Adipose tissue (tissue), 3 donors: ENCODE data around the gene DYSF. TPM values are rescaled to one million over a fixed set of nuclear protein-coding genes. Genes with fewer than 3 reads are reported as not detected.

Source experiments
- H3K27ac ChIP-seq: one replicate; pipeline ENCODE4 v1.5.1; 2013; ENCODE audit warnings: low read depth, low read length
- WGBS, 3 donors: extraction: QIAGEN DNeasy Blood & Tissue Kit; methylation state at CpG; one replicate each; pipeline ENCODE4 v1.1.7; 2013; 5-methylcytosine and 5-hydroxymethylcytosine counted together
- polyA plus RNA-seq, 3 donors: library from polyadenylated mRNA; stranded (reverse); fragments of 200-250 nt; gene quantifications; one replicate each; pipeline ENCODE4 v1.2.3, GENCODE V29; 2013
- donor health status: healthy with polysubstance abuse.
- donor health status: Bipolar disorder and iron deficiency.
- donor health status: healthy.

DYSF gene
- polyA plus RNA-seq, 3 donors, result 1.5 to 24.0 (median 20.7) TPM

- H3K27ac ChIP-seq, result no peak overlapping the region
- 92 to 99% (median 97%) methylated on average over 2 of the region's 2 CpGs for WGBS, 3 donors
Observed at GRCh38 chr2:71570951-71571460, 117.6 kb downstream of the DYSF start.

- WGBS, 3 donors, result 65 to 85% (median 79%) methylated on average over 1 of the region's 1 CpG
- no peak overlapping the region for H3K27ac ChIP-seq
Observed at GRCh38 chr2:71571945-71572344, 118.6 kb downstream of the DYSF start.

- no peak overlapping the region for H3K27ac ChIP-seq
- 90 to 97% (median 94%) methylated on average over 5 of the region's 5 CpGs for WGBS, 3 donors
Observed at GRCh38 chr2:71575966-71576365, 122.6 kb downstream of the DYSF start.

- H3K27ac ChIP-seq, result no peak overlapping the region
- WGBS, 3 donors, result 55 to 71% (median 68%) methylated on average over 16 of the region's 16 CpGs
Observed at GRCh38 chr2:71576541-71576940, 123.2 kb downstream of the DYSF start.

- WGBS, 3 donors, result 82 to 93% (median 88%) methylated on average over 3 of the region's 3 CpGs
- no peak overlapping the region for H3K27ac ChIP-seq
Observed at GRCh38 chr2:71577209-71577608, 123.8 kb downstream of the DYSF start.

GRCh38 chr2:71578767-71579342, 125.5 kb downstream of the DYSF start:
- WGBS, 3 donors, result 58% methylated on average over 20 of the region's 20 CpGs
- H3K27ac ChIP-seq, result no peak overlapping the region

GRCh38 chr2:71581026-71581425, 127.7 kb downstream of the DYSF start:
- H3K27ac ChIP-seq, result no peak overlapping the region
- WGBS, 3 donors, result 60 to 80% (median 68%) methylated on average over 10 of the region's 10 CpGs

- 88 to 90% (median 90%) methylated on average over 7 of the region's 7 CpGs for WGBS, 3 donors
Observed at GRCh38 chr2:71583876-71584275, 130.5 kb downstream of the DYSF start.

GRCh38 chr2:71586471-71586870, 133.1 kb downstream of the DYSF start:
- no peak overlapping the region for H3K27ac ChIP-seq
- 73 to 84% (median 81%) methylated on average over 8 of the region's 8 CpGs for WGBS, 3 donors

More at GRCh38 chr2:71583876-71584275, 130.5 kb downstream of the DYSF start:
- no peak overlapping the region for H3K27ac ChIP-seq

- H3K27ac ChIP-seq, result no peak overlapping the region
- 92 to 97% (median 96%) methylated on average over 4 of the region's 4 CpGs for WGBS, 3 donors
Observed at GRCh38 chr2:71587509-71588073, 134.2 kb downstream of the DYSF start.

- no peak overlapping the region for H3K27ac ChIP-seq
- WGBS, 3 donors, result 56 to 71% (median 60%) methylated on average over 10 of the region's 10 CpGs
Observed at GRCh38 chr2:71588497-71589170, 135.3 kb downstream of the DYSF start.

GRCh38 chr2:71589763-71590162, 136.4 kb downstream of the DYSF start:
- 83 to 94% (median 92%) methylated on average over 6 to 10 of the region's 10 CpGs for WGBS, 3 donors

GRCh38 chr2:71591044-71591443, 137.7 kb downstream of the DYSF start:
- 83 to 88% (median 88%) methylated on average over 3 of the region's 3 CpGs for WGBS, 3 donors
- no peak overlapping the region for H3K27ac ChIP-seq

More at GRCh38 chr2:71589763-71590162, 136.4 kb downstream of the DYSF start:
- H3K27ac ChIP-seq, result no peak overlapping the region

GRCh38 chr2:71592181-71592711, 138.9 kb downstream of the DYSF start:
- 71 to 83% (median 74%) methylated on average over 10 to 12 of the region's 12 CpGs for WGBS, 3 donors
- H3K27ac ChIP-seq, result no peak overlapping the region

- no peak overlapping the region for H3K27ac ChIP-seq
- 73 to 82% (median 82%) methylated on average over 7 of the region's 7 CpGs for WGBS, 3 donors
Observed at GRCh38 chr2:71595569-71595968, 142.2 kb downstream of the DYSF start.

- 28 to 76% (median 73%) methylated on average over 17 of the region's 17 CpGs for WGBS, 3 donors
- no peak overlapping the region for H3K27ac ChIP-seq
Observed at GRCh38 chr2:71596011-71596410, 142.7 kb downstream of the DYSF start.

GRCh38 chr2:71597756-71598155, 144.4 kb downstream of the DYSF start:
- no peak overlapping the region for H3K27ac ChIP-seq
- 84 to 88% (median 84%) methylated on average over 4 of the region's 4 CpGs for WGBS, 3 donors

- WGBS, 3 donors, result 77 to 93% (median 89%) methylated on average over 13 to 14 of the region's 14 CpGs
- H3K27ac ChIP-seq, result no peak overlapping the region
Observed at GRCh38 chr2:71598526-71598925, 145.2 kb downstream of the DYSF start.

GRCh38 chr2:71599038-71599437, 145.7 kb downstream of the DYSF start:
- no peak overlapping the region for H3K27ac ChIP-seq
- 76 to 83% (median 80%) methylated on average over 8 of the region's 8 CpGs for WGBS, 3 donors
